Measurements from ENCODE around the gene GPRIN1.
"Not testable (repeated sequence)": the region's sequence is repeated elsewhere in the genome, so short reads cannot be mapped to it uniquely, and the experiment has no call there.

GPRIN1 gene

GRCh38 chr5:176624938-176625337 lies 15.0 kb upstream of the GPRIN1 start:
- DNase-seq (ENCODE audit: low read depth), result no peak

GRCh38 chr5:176624142-176624541 lies 14.2 kb upstream of the GPRIN1 start:
- DNase-seq (ENCODE audit: low read depth), result no peak

GRCh38 chr5:176621661-176622079 lies 11.7 kb upstream of the GPRIN1 start:
- no peak for DNase-seq (ENCODE audit: low read depth)

GRCh38 chr5:176620333-176620981 lies 10.5 kb upstream of the GPRIN1 start:
- DNase-seq (ENCODE audit: low read depth), result no peak

GRCh38 chr5:176619569-176620332 lies 9.8 kb upstream of the GPRIN1 start:
- DNase-seq (ENCODE audit: low read depth), result no peak

GRCh38 chr5:176619203-176619568 lies 9.2 kb upstream of the GPRIN1 start:
- peak; percentile 71 for DNase-seq (ENCODE audit: low read depth)

GRCh38 chr5:176618783-176619182 lies 8.8 kb upstream of the GPRIN1 start:
- no peak for DNase-seq (ENCODE audit: low read depth)

- no peak for DNase-seq (ENCODE audit: low read depth)
These were observed 6.6 kb upstream of the GPRIN1 start for GRCh38 chr5:176616511-176616910.

- no peak for DNase-seq (ENCODE audit: low read depth)
These were observed 5.0 kb upstream of the GPRIN1 start for GRCh38 chr5:176614805-176615478.

- no peak for DNase-seq (ENCODE audit: low read depth)
These were observed 2.9 kb upstream of the GPRIN1 start for GRCh38 chr5:176612855-176613254.

GRCh38 chr5:176612008-176612407 lies 2.1 kb upstream of the GPRIN1 start:
- DNase-seq (ENCODE audit: low read depth), result no peak

GRCh38 chr5:176611435-176611834 lies 1.5 kb upstream of the GPRIN1 start:
- DNase-seq (ENCODE audit: low read depth), result no peak

- DNase-seq (ENCODE audit: low read depth), result no peak
These were observed 448 bp upstream of the GPRIN1 start for GRCh38 chr5:176610435-176610773.

GRCh38 chr5:176608937-176609723 lies 826 bp downstream of the GPRIN1 start:
- no peak for DNase-seq (ENCODE audit: low read depth)

- DNase-seq (ENCODE audit: low read depth), result no peak
These were observed 1.7 kb downstream of the GPRIN1 start for GRCh38 chr5:176608142-176608705.

- no peak for DNase-seq (ENCODE audit: low read depth)
These were observed 3.1 kb downstream of the GPRIN1 start for GRCh38 chr5:176606875-176607274.

GRCh38 chr5:176606032-176606431 lies 3.9 kb downstream of the GPRIN1 start:
- DNase-seq (ENCODE audit: low read depth), result no peak

- DNase-seq (ENCODE audit: low read depth), result no peak
These were observed 6.9 kb downstream of the GPRIN1 start for GRCh38 chr5:176603091-176603490.

GRCh38 chr5:176601901-176602482 lies 8.0 kb downstream of the GPRIN1 start:
- DNase-seq (ENCODE audit: low read depth), result no peak

- DNase-seq (ENCODE audit: low read depth), result not testable (repeated sequence)
These were observed 10.1 kb downstream of the GPRIN1 start for GRCh38 chr5:176599749-176600430.
